Activated T-cell treated with anti-CD3 and anti-CD28 coated beads for 4 hours (primary cell): ENCODE results near the gene LIMS1.
"Not testable (repeated sequence)": the region's sequence is repeated elsewhere in the genome, so short reads cannot be mapped to it uniquely, and the experiment has no call there.

Experiments used
- DNase-seq: peaks from one replicate; pipeline ENCODE4 v3.0.0-alpha.2; 2020

LIMS1 gene

DNA sequence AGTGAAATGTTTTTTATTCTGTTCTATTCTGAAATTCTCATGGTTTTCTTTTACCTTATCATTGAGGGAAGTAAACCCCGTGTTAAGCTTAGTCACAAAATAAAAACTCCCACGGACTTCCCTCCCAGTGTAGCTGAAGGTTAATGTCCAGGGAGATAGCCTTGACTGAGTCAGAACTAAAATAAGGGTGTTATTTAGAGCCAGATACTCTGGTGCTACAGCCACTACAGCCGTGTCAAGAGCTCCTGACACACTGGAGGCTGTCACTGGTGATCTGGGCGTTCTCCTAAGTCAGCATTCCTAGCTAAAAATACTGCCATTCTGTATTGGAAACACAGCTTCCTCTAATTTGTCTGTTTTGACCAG, 103.0 kb downstream of the LIMS1 start:
- DNase-seq = no peak

DNA sequence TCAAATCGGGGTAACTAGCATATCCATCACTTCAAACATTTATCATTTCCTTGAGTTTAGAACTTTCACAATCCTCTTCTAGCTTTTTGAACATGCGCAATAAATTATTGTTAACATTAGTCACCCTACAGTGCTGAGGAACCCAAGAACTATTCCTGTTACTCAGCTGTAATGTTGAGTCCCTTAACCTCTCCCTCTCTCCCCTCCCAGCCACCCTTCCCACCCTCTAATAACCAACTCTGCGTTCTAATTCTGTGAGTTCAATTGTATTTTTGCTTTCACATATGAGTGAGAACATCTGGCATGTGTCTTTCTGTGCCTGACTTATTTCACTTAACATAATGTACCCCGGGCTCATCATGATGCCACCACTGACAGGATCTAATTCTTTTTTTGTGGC, 106.5 kb downstream of the LIMS1 start:
- DNase-seq = no peak

DNA sequence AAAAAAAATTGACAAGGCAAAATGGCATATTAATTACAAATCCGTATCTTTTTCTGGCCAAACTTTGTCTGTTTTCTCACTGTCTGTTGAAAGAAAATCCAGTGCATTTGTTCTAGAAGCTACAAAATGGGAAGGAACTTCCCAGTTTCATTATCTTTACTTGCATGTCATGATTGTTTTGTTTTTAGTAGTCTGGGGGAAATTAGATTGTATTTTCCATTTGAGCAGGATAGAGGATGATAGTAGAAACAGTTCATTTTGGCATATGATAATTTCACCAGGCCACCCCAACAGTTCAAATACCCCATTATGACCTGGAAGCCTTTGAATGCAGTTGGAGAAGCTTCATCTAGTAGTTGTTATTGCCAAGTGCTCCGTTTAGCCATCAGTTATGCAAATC, 107.5 kb downstream of the LIMS1 start:
- DNase-seq = no peak

DNA sequence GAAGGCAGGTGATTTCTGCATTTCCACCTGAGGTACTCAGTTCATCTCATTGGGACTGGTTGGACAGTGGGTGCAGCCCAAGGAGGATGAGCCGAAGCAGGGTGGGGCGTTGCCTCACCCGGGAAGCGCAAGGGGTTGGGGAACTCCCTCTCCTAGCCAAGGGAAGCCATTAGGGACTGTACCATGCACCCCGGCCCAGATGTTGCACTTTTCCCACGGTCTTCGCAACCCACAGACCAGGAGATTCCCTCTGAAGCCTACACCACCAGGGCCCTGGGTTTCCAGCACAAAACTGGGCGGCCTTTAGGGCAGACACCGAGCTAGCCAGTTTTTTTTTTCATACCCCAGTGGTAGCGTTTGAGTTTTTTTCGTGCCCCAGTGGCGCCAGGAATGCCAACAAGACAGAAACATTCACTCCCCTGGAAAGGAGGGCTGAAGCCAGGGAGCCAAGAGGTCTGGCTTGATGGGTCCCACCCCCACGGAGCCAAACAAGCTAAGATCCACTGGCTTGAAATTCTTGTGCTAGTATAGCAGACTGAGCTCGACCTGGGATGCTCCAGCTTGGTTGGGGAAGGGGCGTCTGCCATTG, 109.1 kb downstream of the LIMS1 start:
- DNase-seq = no peak

DNA sequence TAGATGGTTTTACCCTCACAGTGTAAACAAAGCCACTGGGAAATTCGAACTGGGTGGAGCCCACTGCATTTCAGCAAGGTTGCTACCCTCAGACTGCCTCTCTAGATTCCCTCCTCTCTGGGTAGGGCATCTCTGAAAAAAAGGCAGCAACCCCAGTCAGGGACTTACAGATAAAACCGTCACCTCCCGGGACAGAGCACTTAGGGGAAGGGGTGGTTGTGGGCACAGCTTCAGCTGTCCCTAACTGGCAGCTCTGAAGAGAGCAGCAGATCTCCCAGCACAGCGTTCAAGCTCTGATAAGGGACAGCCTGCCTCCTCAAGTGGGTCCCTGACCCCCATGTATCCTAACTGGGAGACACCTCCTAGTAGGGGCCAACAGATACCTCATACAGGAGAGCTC, 109.6 kb downstream of the LIMS1 start:
- not testable (repeated sequence) for DNase-seq

DNA sequence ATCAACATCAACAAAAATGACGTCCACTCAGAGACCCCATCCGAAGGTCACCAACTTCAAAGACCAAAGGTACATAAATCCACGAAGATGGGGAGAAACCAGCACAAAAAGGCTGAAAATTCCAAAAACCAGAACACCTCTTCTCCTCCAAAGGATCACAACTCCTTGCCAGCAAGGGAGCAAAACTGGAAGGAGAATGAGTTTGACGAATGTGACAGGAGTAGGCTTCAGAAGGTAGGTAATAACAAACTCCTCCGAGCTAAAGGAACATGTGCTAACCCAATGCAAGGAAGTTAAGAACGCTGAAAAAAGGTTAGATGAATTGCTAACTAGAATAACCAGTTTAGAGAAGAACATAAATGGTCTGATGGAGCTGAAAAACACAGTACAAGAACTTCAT, 110.2 kb downstream of the LIMS1 start:
- not testable (repeated sequence) for DNase-seq

DNA sequence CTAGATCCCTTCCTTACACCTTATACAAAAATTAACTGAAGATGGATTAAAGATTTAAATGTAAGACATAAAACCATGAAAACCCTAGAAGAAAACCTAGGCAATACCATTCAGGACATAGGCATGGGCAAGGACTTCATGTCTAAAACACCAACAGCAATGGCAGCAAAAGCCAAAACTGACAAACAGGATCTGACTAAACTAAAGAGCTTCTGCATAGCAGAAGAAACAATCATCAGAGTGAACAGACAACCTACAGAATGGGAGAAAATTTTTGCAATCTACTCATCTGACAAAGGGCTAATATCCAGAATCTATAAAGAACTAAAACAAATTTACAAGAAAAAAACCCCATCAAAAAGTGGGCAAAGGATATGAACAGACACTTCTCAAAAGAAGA, 114.5 kb downstream of the LIMS1 start:
- DNase-seq = not testable (repeated sequence)

DNA sequence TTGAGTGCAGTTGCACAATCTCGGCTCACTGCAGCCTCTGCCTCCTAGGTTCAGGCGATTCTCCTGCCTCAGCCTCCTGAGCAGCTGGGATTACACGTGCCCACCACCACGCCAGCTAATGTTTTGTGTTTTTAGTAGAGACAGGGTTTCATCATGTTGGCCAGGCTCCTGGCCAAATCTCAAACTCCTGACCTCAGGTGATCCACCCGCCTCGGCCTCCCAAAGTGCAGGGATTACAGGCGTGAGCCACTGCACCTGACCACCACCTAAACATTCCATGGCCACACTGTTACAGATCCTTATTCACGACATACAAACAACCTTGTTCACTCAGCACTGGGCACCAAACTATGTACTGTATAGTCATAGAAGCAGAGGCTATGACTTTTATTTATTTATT, 116.2 kb downstream of the LIMS1 start:
- DNase-seq = not testable (repeated sequence)

DNA sequence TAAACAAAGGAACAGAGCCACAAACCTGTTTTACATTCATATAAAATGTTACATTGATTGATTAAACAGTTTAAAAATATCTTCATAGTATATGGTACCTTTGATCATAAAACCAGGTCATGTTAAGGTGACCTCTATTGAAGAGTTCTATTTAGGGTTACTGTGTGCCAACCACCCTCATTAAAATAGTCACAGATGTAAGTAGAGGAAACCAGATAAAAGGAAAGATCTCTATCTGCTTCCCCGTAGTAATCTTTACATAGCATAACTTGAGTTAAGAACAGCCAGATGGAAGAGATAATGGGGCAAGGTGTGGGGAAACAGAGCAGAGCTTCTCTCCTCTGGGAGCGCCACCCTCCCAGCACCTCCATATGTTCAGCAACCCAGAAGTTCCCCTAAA, 117.2 kb downstream of the LIMS1 start:
- DNase-seq = not testable (repeated sequence)

DNA sequence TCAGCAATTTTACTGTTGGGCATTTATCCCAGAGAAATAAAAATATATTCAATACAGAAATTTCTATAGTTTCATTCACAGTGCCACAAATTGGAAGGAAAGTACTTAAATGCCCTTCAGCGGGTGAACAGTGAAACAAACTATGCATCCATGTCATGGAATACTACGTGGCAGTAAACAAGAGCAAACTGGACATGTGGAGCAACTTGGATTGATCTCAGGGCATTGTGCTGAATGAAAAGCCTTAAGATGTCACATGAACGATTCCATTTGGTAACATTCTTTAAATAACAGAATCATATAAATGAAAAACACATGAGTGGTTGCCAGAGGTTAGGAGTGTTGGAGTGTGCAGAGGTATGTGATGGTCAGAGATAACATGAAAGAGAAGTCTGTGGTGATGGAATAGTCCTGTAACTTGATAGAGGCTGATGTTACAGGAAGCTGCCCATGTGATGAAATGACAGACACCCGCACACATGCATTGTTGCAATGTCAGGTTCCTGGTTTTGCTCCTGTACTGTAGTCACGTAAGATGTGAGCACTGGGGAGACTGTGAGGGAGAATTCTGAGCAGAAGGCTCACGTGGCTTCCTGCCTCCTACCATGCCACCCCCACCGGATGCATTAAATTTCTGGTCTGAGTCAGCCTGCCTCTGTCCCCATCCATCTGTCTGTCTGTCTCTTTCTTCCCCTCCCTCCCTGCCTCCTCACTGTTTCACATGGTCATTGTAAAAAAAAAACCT, 118.1 kb downstream of the LIMS1 start:
- DNase-seq = peak; percentile 16

DNA sequence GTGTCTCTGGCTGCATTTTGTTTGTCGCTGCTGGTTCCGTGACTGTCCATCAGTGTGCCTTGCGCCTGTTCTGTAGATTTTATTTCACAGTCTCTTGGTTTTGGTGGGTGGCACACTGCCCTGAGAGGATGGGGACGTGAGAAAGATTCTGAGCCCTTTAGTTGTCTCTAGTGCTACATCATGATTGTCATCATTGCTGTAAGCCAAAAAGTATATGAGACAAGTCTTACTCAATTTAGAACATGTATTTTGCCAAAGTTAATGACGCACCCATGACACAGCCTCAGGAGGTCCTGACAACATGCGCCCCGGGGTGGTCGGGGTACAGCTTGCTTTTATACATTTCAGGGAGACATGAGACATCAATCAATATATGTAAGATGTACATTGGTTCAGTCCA, 119.2 kb downstream of the LIMS1 start:
- DNase-seq = not testable (repeated sequence)

DNA sequence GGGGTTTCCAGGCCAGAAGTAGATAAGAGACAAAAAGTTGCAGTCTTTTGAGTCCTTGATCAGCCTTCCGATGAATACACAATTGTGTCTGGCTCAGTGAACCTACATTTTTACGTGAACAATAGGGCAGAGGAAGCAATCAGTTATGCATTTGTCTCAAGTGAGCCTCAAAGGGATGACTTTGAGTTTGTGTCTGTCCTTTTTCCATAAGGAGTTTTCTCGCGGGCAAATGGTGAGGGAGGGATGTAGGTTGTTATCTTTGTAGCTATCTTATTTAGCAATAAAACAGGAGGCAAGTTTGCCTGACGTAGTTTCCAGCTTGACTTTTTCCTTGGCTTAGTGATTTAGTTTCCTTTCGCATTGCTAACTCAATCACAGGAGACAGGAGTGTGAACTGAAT, 119.6 kb downstream of the LIMS1 start:
- not testable (repeated sequence) for DNase-seq

DNA sequence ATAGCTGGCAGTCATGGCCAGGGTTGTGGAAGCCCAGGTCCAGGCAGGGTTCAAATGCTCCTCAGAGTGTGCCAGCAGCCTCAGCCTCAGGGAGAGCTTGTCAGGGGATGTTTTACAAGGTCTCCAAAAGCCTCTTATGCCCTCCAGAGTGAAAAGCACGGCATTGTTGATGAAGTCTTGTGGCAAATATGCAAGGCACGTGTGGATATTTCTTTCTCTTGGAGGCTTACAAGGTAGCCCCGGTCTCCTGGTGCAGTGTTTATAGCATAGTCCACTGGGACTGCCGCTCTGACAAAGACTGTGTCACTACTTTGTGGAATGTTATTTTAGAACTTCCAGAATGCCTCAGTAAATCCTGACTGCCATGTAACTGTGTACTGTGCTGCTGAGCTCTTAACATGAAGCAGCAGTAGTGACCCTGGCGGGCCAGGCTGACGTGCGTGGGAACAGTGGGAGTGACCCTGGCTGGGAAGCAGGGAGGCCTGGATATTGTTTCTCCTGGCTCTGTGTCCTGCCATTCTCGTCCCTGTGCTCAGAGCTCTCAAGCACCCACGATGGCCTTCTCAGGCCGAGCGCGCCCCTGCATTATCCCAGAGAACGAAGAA, 120.4 kb downstream of the LIMS1 start:
- not testable (repeated sequence) for DNase-seq

DNA sequence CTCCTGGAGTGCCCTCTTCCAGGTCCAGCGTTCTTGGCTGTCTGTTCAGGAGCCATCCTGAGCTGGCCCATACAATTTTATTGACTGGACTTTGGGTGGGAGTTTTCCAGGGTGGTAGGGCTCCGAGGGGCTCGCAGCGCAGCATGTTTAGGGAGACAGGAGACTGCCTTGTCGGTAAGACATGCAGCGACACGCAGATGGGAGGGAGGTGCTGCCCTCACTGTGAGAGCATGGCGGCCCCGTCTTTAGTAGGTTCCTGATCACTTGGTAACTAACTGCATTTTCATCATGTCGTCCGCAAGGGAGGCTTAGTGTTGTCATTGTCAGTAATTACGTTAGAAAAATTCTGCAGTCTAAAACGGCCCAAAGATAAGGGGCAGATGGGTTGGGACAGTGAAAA, 121.0 kb downstream of the LIMS1 start:
- DNase-seq = not testable (repeated sequence)

DNA sequence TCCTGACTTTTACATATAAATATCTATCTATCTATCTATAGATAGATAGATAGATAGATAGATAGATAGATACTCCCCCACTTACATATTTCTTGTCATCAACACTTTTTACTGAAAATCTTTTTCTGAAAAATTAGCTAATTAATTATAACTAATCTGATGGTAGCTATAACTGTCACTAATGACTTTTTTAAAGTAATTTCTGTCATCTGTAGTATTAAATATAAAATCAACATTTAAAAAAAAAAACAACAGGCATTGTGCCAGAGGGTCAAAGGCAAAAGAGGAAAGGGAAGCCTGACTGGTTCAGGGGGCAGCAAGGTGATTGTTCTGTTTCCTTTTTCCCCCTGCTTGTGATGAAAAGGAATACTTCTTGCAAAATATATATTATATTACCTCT, 122.0 kb downstream of the LIMS1 start:
- DNase-seq = not testable (repeated sequence)

DNA sequence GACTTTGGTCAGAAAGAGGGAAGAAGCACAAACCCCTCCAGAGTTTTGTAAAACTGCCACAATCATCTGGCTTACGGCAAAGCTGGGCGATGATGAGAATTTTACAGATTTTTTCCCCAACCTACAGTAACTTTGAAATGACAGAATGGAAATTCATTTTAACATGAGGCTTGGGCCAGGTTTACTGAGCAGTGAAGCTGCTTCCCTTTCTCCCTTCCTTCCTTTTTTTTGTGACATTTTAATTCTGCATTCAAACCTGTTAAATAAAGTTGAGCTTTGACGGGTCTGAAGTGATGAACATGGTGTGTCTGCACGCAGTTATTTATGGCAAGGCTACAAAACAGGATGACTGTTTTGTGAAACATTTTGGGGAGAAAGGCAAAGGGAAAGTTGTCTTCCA, 123.2 kb downstream of the LIMS1 start:
- DNase-seq = not testable (repeated sequence)

DNA sequence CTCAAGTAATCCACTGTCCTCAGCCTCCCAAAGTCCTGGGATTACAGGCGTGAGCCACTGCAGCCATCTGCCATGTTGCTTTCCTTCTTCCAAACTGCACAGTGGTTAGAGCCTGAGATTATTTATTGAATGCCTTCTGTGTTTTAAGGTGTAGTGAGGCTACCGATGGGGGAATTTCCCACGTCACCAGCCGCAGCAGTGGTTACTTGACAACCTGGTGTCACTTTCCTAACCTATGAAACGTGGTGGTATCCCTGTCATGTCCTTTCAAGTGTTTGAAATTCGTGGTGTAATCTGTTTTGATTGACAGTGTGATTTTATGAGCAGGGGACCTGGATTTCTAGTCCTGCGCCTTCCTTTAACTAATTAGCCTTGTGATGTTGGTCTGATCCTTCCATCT, 124.3 kb downstream of the LIMS1 start:
- DNase-seq = not testable (repeated sequence)

DNA sequence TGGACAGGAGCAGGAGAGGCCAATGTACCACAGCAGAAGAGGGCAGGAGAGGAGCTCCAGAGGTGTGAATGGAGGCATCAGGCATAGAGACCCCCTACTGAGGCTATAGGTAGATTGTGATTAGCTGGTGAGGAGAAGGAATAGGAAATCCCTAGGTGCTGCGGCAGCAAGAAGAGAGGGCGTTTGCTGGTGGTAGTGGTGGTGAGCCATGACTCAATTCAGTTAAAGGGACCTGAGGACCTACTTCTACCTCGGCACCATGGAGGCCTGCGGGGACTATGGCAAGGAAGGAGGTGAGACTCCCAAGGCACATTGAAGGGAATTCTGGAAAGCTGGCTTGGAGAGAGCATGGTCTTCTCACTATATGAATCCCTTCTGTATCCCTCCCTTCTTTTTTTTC, 127.2 kb downstream of the LIMS1 start:
- DNase-seq = not testable (repeated sequence)

DNA sequence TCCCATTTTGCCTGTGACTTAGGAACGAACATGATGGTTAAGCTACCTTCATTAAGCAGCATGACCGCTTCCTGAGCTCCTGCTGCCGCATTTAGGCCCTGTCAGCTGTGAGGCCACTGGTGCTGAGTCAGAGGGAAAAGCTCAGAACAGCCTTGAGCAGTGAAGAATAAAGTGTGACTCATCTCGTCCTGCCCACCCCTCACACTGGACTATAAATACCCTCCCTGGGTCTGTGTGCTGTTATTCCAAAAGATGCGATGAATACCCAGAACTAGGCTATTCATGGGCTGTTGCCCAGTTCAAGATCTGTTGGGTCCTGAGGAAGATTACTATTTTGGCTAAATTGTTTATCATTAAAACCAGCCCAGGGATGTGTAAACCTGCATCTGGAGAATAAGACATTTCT, 127.9 kb downstream of the LIMS1 start:
- not testable (repeated sequence) for DNase-seq

DNA sequence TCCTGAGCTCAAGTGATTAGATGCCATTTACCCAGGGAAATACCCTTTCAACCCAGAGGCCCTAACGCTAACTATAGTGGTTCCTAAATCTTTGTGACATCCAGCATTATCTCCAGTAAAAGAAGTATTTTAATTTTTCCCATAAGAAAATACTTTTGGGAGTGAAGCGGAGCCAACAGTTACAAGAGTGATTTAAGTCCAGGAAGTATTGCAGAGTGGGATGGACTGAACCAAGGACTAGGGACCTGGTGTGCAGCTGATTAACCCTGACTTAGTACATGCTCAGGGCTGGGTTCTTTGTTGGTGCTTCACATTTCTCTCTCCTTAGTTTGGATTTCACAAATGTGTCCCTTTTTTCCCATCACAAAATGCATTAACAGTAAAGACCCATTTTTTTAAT, 129.1 kb downstream of the LIMS1 start:
- DNase-seq = not testable (repeated sequence)

DNA sequence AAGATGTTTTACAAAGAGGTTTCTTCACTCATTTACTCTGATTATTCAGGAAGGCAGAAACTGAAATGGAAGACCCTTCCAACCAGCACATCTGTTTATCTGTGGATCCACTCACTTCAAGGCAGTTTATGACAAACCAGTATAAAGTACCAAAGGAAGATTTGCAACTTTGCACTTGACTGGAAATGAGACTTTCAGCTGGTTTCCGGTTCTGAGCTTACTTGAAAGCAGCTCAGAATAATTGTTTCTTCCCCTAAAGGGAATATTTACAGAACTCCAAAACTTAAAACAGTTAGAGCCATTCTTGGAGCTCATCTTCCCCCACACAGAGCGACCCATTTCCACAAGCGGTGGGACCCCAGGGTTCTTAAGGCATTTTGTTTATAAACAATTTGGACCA, 129.8 kb downstream of the LIMS1 start:
- not testable (repeated sequence) for DNase-seq

DNA sequence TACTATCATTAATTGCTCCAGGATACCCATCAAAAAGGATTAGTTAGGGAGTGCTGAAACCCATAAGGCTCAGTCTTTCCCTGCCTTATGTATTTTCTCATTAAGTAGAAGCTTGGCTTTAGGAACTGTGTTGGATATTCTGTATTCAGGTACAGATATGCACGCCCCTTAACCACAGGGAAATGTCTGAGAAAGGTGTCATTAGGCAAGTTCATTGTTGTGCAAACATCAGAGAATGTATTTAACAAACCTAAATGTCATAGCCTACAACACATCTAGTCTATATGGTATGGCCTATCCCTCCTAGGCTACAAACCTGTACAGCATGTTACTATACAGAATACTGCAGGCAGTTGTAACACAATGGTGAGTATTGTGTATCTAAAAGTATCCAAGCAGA, 130.7 kb downstream of the LIMS1 start:
- DNase-seq = not testable (repeated sequence)

DNA sequence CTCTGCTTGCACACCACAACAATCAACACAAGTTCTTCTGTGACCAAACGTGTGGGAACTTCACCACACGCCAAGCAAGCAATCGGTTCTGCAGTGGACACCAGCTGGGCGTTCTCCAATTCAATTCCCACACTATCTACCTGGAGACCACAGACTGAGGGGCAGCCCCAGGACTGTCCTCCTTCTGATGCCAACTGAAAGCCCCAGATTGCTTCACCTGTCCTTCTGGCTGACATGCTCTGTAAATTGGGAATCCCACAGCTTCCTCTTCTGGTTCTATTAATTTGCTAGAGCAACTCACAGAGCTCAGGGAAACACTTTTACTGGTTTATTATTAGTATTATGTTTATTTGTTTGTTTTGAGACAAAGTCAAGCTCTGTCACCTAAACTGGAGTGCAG, 131.7 kb downstream of the LIMS1 start:
- DNase-seq = not testable (repeated sequence)

DNA sequence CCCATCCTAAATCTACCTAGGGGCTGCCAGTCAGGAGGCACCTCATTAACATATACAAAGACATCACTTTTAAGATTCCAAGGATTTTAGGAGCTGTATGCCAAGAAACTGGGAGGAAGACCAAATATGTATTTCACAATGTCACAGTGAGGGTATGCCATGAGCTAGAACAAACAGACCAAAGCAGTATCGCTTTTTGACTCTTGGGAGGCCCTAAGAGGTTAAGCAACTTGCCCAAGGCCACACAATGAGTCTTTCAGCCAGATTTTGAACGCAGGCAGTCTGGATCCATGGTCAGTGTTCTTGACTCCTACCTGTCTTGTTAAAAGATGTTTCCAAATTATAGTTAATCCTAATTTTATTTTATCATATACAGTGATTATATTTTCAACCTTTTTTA, 132.9 kb downstream of the LIMS1 start:
- not testable (repeated sequence) for DNase-seq
